ENCODE results near the gene CDK17. TPM values are rescaled to one million over a fixed set of nuclear protein-coding genes. Genes with fewer than 3 reads are reported as not detected.

CDK17 gene
- total RNA-seq, 1 experiment from 2014 or later = 21.4 TPM

DNA sequence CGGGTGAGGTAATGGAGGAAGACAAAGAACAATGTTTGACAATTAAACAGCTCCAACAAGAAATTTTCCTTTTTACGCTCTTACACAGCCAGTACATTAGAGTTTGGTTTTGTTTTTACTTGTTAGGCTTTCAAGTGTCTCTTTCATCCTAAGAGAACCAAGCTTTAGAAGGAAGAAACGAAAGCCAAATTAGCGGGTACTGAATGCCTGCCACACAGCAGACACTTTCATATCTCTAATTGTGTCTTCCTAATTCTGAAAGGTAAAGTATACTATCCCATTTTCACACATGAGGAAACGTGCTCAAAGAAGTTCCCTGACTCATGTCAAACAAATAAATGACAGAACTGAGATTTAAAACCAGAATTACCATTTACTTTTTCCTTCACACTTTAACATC is 65.0 kb downstream of the CDK17 start:
- H3K9ac ChIP-seq (ENCODE audit: low read length) = no peak overlapping the region
- ChIA-PET RAD21 (ENCODE audit: low non-redundant PET in 1 of 2, low total read pairs in 2 of 2, uncharacterized antibody in 2 of 2, unreplicated experiment in 2 of 2) (no interaction called here), POLR2A (no interaction called here), CTCF (no interaction called here)
- no peaks in the 10 kb centered on the region for H4K20me1 ChIP-seq (ENCODE audit: insufficient read depth)
- no peak overlapping the region for H2AFZ ChIP-seq (ENCODE audit: low read depth, low read length, poor library complexity, severe bottlenecking)
- H3K4me3 ChIP-seq (replicated peaks in 1 of 2; ENCODE audit: low read depth in 1 of 2, low read length in 2 of 2) = no peak overlapping the region
- H3K4me2 ChIP-seq (ENCODE audit: low read length) = no peak overlapping the region
- no peak overlapping the region for H3K27ac ChIP-seq (ENCODE audit: low read depth, low read length)
- no peaks in the 10 kb centered on the region for H3K36me3 ChIP-seq (ENCODE audit: control insufficient read depth in 1 of 2, insufficient read depth in 2 of 2, low read length in 2 of 2)
- TF ChIP-seq TCF7L2 (IDR thresholded peaks at IDR 0.05; ENCODE audit: borderline replicate concordance, extremely low read depth, insufficient read depth, insufficient read length) = no peak
- no peak for TF ChIP-seq YY1 (IDR thresholded peaks at IDR 0.05; ENCODE audit: extremely low read depth, insufficient replicate concordance, low read depth, low read length)
- TF ChIP-seq, protein P1, sequence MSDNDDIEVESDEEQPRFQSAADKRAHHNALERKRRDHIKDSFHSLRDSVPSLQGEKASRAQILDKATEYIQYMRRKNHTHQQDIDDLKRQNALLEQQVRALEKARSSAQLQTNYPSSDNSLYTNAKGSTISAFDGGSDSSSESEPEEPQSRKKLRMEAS (IDR thresholded peaks at IDR 0.05) = no peak
- TF ChIP-seq ZFX (IDR thresholded peaks at IDR 0.05) = no peak
- TF ChIP-seq, protein P2, sequence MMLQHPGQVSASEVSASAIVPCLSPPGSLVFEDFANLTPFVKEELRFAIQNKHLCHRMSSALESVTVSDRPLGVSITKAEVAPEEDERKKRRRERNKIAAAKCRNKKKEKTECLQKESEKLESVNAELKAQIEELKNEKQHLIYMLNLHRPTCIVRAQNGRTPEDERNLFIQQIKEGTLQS (IDR thresholded peaks at IDR 0.05) = no peak
- TF ChIP-seq EZH2phosphoT487 (IDR thresholded peaks at IDR 0.05; ENCODE audit: borderline replicate concordance) = no peak
- TF ChIP-seq, protein P3, sequence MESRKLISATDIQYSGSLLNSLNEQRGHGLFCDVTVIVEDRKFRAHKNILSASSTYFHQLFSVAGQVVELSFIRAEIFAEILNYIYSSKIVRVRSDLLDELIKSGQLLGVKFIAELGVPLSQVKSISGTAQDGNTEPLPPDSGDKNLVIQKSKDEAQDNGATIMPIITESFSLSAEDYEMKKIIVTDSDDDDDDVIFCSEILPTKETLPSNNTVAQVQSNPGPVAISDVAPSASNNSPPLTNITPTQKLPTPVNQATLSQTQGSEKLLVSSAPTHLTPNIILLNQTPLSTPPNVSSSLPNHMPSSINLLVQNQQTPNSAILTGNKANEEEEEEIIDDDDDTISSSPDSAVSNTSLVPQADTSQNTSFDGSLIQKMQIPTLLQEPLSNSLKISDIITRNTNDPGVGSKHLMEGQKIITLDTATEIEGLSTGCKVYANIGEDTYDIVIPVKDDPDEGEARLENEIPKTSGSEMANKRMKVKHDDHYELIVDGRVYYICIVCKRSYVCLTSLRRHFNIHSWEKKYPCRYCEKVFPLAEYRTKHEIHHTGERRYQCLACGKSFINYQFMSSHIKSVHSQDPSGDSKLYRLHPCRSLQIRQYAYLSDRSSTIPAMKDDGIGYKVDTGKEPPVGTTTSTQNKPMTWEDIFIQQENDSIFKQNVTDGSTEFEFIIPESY (IDR thresholded peaks at IDR 0.05; ENCODE audit: extremely low read depth, insufficient replicate concordance, low read length) = no peak
- no peak for TF ChIP-seq EGR1 (IDR thresholded peaks at IDR 0.05; ENCODE audit: low read depth)
- TF ChIP-seq ELF1 (IDR thresholded peaks at IDR 0.05; ENCODE audit: borderline replicate concordance, low read depth) = no peak
- ATAC-seq (no peak), DNase-seq (ENCODE audit: low read depth, low spot score) (no peak)
- H3K9me2 ChIP-seq (ENCODE audit: insufficient read depth) = no peaks in the 10 kb centered on the region
- H3K27me3 ChIP-seq (ENCODE audit: insufficient read depth, low read length) = no peaks in the 10 kb centered on the region
- no TSS peak for BruUV-seq (replicated peaks)
- intact Hi-C loops (cut with micrococcal nuclease) = no loop called here
- peaks cover 18% of the 10 kb centered on the region; the same call in 1 of the 2 replicates for H3K79me2 ChIP-seq (ENCODE audit: insufficient read depth, low read length)
- H3K4me1 ChIP-seq (ENCODE audit: control insufficient read depth in 1 of 2, insufficient read depth in 2 of 2, low read length in 2 of 2) = no peaks in the 10 kb centered on the region
- no peaks in the 10 kb centered on the region for H3K9me3 ChIP-seq (ENCODE audit: control insufficient read depth in 1 of 2, insufficient read depth in 1 of 2, low read depth in 1 of 2, low read length in 2 of 2)

All from HCT116 (cell line).